Activated CD4-positive, alpha-beta T cell treated with anti-CD3 and anti-CD28 coated beads for 36 hours (primary cell): ENCODE measurements around the gene BCAP29. TPM values are rescaled to one million over a fixed set of nuclear protein-coding genes. Genes with fewer than 3 reads are reported as not detected.

ENCODE experiments used
- ATAC-seq: fragments of 200-7000 bp; cut with Tn5 transposase; one replicate; pipeline ENCODE4 v1.10.0; 2021; ENCODE audit warnings: mild to moderate bottlenecking, moderate library complexity
- CTCF ChIA-PET: fragments of 350-600 bp; sonication (Branson Sonifier 250); formaldehyde crosslinking; loops from one replicate; lab custom pipeline; 2021; ENCODE audit warnings: antibody characterized with exemption; lab: Charles Lee
- POLR2A ChIA-PET: fragments of 350-600 bp; sonication (Branson Sonifier 250); formaldehyde crosslinking; loops from one replicate; lab custom pipeline; 2021; ENCODE audit warnings: antibody characterized with exemption, inconsistent platforms; lab: Charles Lee
- DNase-seq: peaks from one replicate; pipeline ENCODE4 v3.0.0-alpha.2; 2020
- H3K27ac Mint-ChIP-seq: one replicate; pipeline ENCODE4 v1.8.0; 2021; ENCODE audit warnings: mixed read lengths
- H3K27me3 Mint-ChIP-seq: one replicate; pipeline ENCODE4 v1.8.0; 2021; ENCODE audit warnings: mixed read lengths
- H3K36me3 Mint-ChIP-seq: one replicate; pipeline ENCODE4 v1.8.0; 2021; ENCODE audit warnings: low read depth, mixed read lengths
- H3K4me1 Mint-ChIP-seq: one replicate; pipeline ENCODE4 v1.8.0; 2021; ENCODE audit warnings: mixed read lengths
- H3K4me3 Mint-ChIP-seq: one replicate; pipeline ENCODE4 v1.8.0; 2021; ENCODE audit warnings: mild to moderate bottlenecking, moderate library complexity, mixed read lengths
- H3K9me3 Mint-ChIP-seq: one replicate; pipeline ENCODE4 v1.8.0; 2021; ENCODE audit warnings: low read depth, mixed read lengths
- intact Hi-C, 2 experiments: fragments of 100-400 bp; cut with DNase I in 1 of 2; cut with micrococcal nuclease in 1 of 2; formaldehyde crosslinking; loops; one replicate each; pipeline versions ENCODE4 v1.14.2 to v1.15.1; 2022 to 2024; cut with DNase I, micrococcal nuclease
- total RNA-seq, 2 experiments: library from RNA; stranded (reverse); gene quantifications; one replicate each; pipeline ENCODE4 v1.2.3, GENCODE V29; 2021

The BCAP29 gene
- total RNA-seq, 2 experiments from 2014 or later = 31.4 to 38.8 TPM

GRCh38 chr7:107582875-107583274 lies 2.8 kb downstream of the BCAP29 start:
- Mint-ChIP-seq H3K27me3 (no peaks in the 10 kb centered on the region), H3K36me3 (peaks cover 20% of the 10 kb centered on the region), H3K4me1 (peaks cover 18% of the 10 kb centered on the region), H3K9me3 (no peaks in the 10 kb centered on the region), H3K27ac (no peak overlapping the region), H3K4me3 (no peak overlapping the region)
- intact Hi-C loops = loop anchor here (5.0 kb wide), 3 partner anchors 79 to 309 kb away; partner anchors contain the start of genes CBLL1 (in 1 of the 2), DLD (in 1 of the 2) and SLC26A4 (in 1 of the 2)
- POLR2A ChIA-PET = no interaction called here
- CTCF ChIA-PET = interaction anchor here (2.1 kb wide), 1 partner anchor 160 kb away, joined by 6 read pairs; no protein-coding TSS in a partner anchor
- ATAC-seq (no peak), DNase-seq (no peak)

DNA sequence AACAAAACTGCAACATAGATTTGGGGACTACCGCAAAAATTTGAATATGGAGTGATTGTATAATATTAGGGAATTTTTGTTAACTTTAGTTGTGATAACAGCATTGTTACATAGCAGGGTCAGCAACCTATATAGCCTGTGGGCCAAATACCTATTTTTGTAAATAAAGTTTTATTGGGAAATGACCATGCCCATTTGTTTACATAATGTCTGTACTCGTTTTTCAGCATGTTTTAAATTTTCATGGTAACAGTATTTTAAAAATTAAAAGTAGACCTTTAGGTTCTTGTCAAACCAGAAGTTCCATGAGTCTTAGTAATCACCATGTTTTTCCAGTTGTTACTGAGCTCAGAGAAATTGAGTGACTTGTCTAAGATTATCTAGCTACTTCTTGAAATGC lies 4.7 kb downstream of the BCAP29 start:
- peaks cover 14% of the 10 kb centered on the region for H3K4me1 Mint-ChIP-seq
- no peak overlapping the region for H3K4me3 Mint-ChIP-seq
- POLR2A ChIA-PET = no interaction called here
- no peaks in the 10 kb centered on the region for H3K27me3 Mint-ChIP-seq
- intact Hi-C loops = loop anchor here (5.0 kb wide), 3 partner anchors 78 to 308 kb away; partner anchors contain the start of genes CBLL1 (in 1 of the 2), DLD (in 1 of the 2) and SLC26A4 (in 1 of the 2)
- H3K9me3 Mint-ChIP-seq = no peaks in the 10 kb centered on the region
- no peak overlapping the region for H3K27ac Mint-ChIP-seq
- ATAC-seq (no peak), DNase-seq (no peak)
- H3K36me3 Mint-ChIP-seq = peaks cover 20% of the 10 kb centered on the region
- CTCF ChIA-PET = interaction anchor here (1.0 to 1.2 kb wide), 2 partner anchors 9 to 27 kb away, joined by 3 to 4 read pairs; no protein-coding TSS in a partner anchor

- CTCF ChIA-PET = interaction anchor here (0.9 kb wide), 1 partner anchor 11 kb away, joined by 3 read pairs; no protein-coding TSS in a partner anchor
- Mint-ChIP-seq H3K27ac (no peak overlapping the region), H3K27me3 (no peaks in the 10 kb centered on the region), H3K9me3 (no peaks in the 10 kb centered on the region), H3K4me3 (no peak overlapping the region), H3K4me1 (no peaks in the 10 kb centered on the region), H3K36me3 (peaks cover 20% of the 10 kb centered on the region)
- POLR2A ChIA-PET = no interaction called here
- intact Hi-C loops = no loop called here
- DNase-seq = no peak
- ATAC-seq = no peak
These were observed 8.6 kb downstream of the BCAP29 start for GRCh38 chr7:107588529-107589130.

DNA sequence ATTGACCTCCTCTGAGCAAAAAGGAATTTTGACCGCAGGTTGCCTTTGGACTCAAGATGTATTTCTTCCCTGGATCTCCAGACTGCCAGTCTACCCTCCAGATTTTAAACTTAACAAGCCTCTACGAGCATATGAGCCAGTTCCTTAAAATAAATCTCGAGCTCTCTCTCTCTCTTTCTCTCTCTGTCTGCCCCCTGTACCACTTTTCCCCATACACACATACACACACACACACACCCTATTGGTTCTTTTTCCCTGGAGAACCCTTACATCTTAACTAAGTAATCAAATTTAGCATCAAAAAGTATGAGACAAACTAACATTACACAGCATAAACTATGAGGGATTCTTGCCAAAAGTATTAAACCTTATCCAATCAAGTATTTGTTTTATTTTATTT lies 11.4 kb downstream of the BCAP29 start:
- CTCF ChIA-PET = interaction anchor here (1.0 kb wide), 1 partner anchor 9 kb away, joined by 4 read pairs; no protein-coding TSS in a partner anchor
- Mint-ChIP-seq H3K4me1 (no peaks in the 10 kb centered on the region), H3K27ac (no peak overlapping the region), H3K27me3 (no peaks in the 10 kb centered on the region), H3K4me3 (no peak overlapping the region), H3K36me3 (peaks cover 11% of the 10 kb centered on the region), H3K9me3 (no peaks in the 10 kb centered on the region)
- no peak for ATAC-seq
- no peak for DNase-seq
- POLR2A ChIA-PET = no interaction called here
- intact Hi-C loops = no loop called here

DNA sequence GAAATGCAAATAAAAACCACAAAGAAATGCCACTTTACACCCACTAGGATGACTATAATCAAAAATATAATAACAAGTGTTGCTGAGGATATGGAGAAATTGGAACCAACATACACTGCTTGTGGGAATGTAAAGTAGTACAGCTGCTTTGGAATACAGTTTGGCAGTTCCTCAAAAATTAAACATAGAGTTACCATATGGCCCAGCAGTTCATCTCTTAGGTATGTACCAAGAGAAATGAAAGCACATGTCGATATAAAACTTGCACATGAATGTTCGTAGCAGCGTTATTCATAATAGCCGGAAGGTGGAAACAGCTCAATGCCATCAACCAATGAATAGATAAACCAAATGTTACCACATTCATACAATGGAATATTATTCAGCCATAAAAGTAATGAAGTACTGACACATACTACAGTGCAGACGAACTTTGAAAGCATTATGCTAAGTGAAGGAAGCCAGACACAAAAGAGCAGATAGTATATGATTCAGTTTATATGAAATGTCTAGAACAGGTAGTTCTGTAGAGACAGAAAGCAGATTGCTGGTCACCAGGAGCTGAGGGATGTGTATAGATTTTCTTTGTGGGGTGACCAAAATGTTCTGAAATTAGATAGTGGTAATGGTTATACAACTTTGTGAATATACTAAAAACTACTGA lies 12.4 kb downstream of the BCAP29 start:
- ChIA-PET CTCF (interaction anchor here (0.6 kb wide), 1 partner anchor 242 kb away, joined by 3 read pairs; no protein-coding TSS in a partner anchor), POLR2A (no interaction called here)
- no peaks in the 10 kb centered on the region for H3K4me1 Mint-ChIP-seq
- H3K4me3 Mint-ChIP-seq = no peak overlapping the region
- H3K9me3 Mint-ChIP-seq = no peaks in the 10 kb centered on the region
- no peaks in the 10 kb centered on the region for H3K27me3 Mint-ChIP-seq
- H3K36me3 Mint-ChIP-seq = peaks cover 11% of the 10 kb centered on the region
- no peak overlapping the region for H3K27ac Mint-ChIP-seq
- DNase-seq = no peak
- no peak for ATAC-seq
- intact Hi-C loops = no loop called here

DNA sequence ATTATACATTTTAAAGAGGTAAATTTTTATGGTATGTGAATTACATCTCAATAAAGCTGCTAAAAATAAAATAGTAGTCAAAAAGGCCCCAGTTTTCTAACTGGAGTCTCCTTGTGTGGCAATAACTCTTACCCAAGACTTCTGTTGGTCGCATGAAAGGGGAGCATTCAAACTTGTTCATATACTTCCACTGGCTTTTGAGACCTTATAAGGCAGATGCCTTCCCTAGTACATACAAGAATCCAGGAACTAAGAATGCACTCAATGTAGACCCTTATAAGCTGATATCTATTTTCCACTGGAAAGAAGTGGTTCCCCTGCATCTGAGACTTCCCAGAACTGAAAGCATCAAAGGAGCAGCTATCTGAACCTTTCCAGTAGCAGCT lies 13.0 kb downstream of the BCAP29 start:
- Mint-ChIP-seq H3K4me1 (no peaks in the 10 kb centered on the region), H3K4me3 (no peak overlapping the region), H3K27me3 (no peaks in the 10 kb centered on the region), H3K9me3 (no peaks in the 10 kb centered on the region), H3K36me3 (peaks cover 11% of the 10 kb centered on the region), H3K27ac (no peak overlapping the region)
- intact Hi-C loops = no loop called here
- CTCF ChIA-PET = interaction anchor here (0.6 to 1.2 kb wide), 2 partner anchors 13 to 243 kb away, joined by 3 to 4 read pairs; no protein-coding TSS in a partner anchor
- POLR2A ChIA-PET = no interaction called here
- no peak for DNase-seq
- no peak for ATAC-seq

DNA sequence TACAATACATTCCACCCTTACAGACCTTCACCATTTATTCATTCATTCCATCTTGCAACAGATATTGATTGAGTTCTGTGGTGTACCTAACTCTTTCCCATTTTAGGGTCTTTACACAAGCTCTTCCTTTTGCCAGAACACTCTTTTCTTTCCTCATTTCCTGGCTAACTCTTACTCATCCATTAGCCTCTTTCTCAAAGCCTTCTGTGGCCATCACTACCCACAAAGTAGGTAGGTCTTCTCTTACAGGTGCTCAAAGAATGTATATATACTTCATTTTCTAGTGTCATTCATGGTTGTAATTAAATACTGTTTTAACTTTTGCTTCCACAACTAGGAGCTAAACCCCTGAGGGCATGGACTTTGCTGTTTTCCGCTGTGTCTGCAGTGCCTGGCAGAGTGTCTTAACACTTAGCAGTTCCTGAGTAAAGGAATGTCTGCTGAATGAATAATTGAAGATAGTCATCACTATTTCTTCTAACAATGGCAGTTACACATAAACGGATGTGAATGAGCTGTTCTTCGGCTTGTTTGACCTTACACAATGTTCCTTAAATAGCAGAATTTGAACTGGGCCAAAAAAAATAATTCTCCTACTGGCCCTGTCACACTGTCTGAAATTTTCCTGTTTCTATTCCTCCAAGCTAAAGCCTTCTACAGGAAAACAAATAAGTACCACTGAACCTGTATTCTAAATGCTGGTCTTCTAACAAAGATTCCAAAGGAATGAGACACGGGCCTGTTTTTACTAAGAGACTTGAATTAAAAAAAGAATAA lies 15.1 kb downstream of the BCAP29 start:
- intact Hi-C loops = no loop called here
- no peaks in the 10 kb centered on the region for H3K4me1 Mint-ChIP-seq
- peaks cover 9% of the 10 kb centered on the region for H3K36me3 Mint-ChIP-seq
- CTCF ChIA-PET = interaction anchor here (0.6 to 1.4 kb wide), 3 partner anchors 11 to 132 kb away, joined by 3 to 4 read pairs (median 3); no protein-coding TSS in a partner anchor
- H3K27ac Mint-ChIP-seq = no peak overlapping the region
- no peaks in the 10 kb centered on the region for H3K9me3 Mint-ChIP-seq
- no peaks in the 10 kb centered on the region for H3K27me3 Mint-ChIP-seq
- POLR2A ChIA-PET = no interaction called here
- DNase-seq (no peak), ATAC-seq (no peak)
- no peak overlapping the region for H3K4me3 Mint-ChIP-seq

DNA sequence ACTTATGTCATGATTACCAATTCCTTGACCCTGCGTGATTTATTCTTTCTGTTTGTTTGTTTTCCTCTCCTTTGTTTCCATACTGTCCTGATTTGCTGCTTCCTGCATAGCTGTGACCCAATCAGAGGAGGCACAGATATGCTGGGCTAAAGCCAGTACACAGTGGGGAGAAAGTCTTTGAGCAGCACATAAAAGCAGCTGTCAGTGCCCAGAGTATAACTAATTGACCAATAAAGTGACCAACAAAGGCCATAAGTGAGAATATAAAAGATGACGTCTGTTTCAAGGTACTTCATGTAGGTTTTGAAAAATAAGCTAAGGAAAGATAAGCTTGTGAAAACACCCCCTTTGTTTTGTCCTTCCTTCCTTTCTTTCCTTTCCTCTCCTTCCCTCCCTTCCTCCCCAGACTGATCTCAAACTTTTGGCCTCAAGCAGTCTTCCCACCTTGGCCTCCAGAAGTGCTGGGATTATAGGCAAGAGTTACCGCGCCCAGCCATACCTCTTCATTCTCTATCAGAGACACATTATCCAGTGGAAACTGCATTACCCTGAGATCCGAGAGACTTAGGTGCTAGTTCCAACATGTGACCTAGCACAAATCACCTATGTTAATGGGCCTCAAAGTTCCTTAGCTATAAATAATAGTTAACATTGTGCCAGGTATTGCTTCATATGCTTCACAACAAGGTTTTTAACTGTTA lies 17.0 kb downstream of the BCAP29 start:
- ATAC-seq = no peak
- Mint-ChIP-seq H3K36me3 (peaks cover 10% of the 10 kb centered on the region), H3K4me3 (no peak overlapping the region), H3K4me1 (no peaks in the 10 kb centered on the region), H3K27ac (no peak overlapping the region), H3K27me3 (no peaks in the 10 kb centered on the region), H3K9me3 (no peaks in the 10 kb centered on the region)
- ChIA-PET POLR2A (no interaction called here), CTCF (interaction anchor here (0.8 kb wide), 1 partner anchor 9 kb away, joined by 3 read pairs; no protein-coding TSS in a partner anchor)
- no peak for DNase-seq
- intact Hi-C loops = no loop called here

GRCh38 chr7:107597582-107597916 lies 17.5 kb downstream of the BCAP29 start:
- no peak for DNase-seq
- H3K27me3 Mint-ChIP-seq = no peaks in the 10 kb centered on the region
- no peak overlapping the region for H3K27ac Mint-ChIP-seq
- H3K36me3 Mint-ChIP-seq = peaks cover 10% of the 10 kb centered on the region
- ChIA-PET POLR2A (no interaction called here), CTCF (interaction anchor here (0.8 kb wide), 1 partner anchor 9 kb away, joined by 3 read pairs; no protein-coding TSS in a partner anchor)
- no peaks in the 10 kb centered on the region for H3K9me3 Mint-ChIP-seq
- ATAC-seq = no peak
- no peak overlapping the region for H3K4me3 Mint-ChIP-seq
- intact Hi-C loops = no loop called here
- H3K4me1 Mint-ChIP-seq = no peaks in the 10 kb centered on the region

DNA sequence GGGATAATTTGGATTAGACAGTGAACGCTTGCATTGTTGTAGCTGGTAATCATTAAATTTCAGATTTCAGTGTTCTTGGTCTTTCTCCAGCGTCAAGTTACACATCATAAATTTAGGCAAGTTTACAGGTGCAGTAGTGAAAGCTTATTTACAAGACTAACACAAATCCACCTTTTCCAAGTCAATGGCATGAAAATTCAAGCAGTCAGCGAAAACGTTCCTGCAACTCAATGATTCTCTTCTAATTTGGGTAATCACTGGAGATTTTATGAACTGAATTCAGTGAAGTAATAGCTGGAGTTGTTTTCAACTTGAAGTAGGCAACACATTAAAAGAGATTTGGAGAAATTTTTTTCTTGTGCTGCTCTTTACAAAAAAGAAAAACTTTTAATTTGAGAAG lies 17.9 kb downstream of the BCAP29 start:
- no peaks in the 10 kb centered on the region for H3K27me3 Mint-ChIP-seq
- CTCF ChIA-PET = no interaction called here

DNA sequence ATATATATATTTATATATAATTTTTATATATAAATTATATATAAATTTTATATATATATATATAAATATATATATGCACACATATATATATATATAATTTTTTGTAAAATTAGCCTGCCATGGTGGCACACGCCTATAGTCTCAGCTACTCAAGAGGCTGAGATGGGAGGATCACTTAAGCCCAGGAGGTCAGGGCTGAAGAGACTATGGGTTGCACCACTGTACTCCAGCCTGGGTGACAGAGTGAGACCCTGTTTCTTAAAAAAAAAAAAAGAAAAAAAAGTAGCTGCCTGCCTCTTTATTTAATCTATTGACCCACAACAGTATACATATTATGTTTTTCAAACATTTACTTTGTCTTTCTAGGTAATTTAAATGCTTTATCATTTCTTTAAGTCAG lies 19.2 kb downstream of the BCAP29 start:
- H3K27ac Mint-ChIP-seq = no peak overlapping the region
- no peak overlapping the region for H3K4me3 Mint-ChIP-seq
- H3K36me3 Mint-ChIP-seq = peaks cover 12% of the 10 kb centered on the region
- no peaks in the 10 kb centered on the region for H3K9me3 Mint-ChIP-seq
- DNase-seq = no peak
- H3K27me3 Mint-ChIP-seq = no peaks in the 10 kb centered on the region
- intact Hi-C loops = no loop called here
- CTCF ChIA-PET = interaction anchor here (0.7 to 1.8 kb wide), 5 partner anchors 8 to 300 kb away, joined by 3 to 5 read pairs (median 4); no protein-coding TSS in a partner anchor
- POLR2A ChIA-PET = no interaction called here
- H3K4me1 Mint-ChIP-seq = no peaks in the 10 kb centered on the region
- ATAC-seq = no peak

More for the DNA sequence above, 17.9 kb downstream of the BCAP29 start:
- Mint-ChIP-seq H3K9me3 (no peaks in the 10 kb centered on the region), H3K36me3 (peaks cover 10% of the 10 kb centered on the region), H3K27ac (no peak overlapping the region), H3K4me3 (no peak overlapping the region), H3K4me1 (no peaks in the 10 kb centered on the region)
- DNase-seq = no peak
- intact Hi-C loops = no loop called here
- POLR2A ChIA-PET = no interaction called here
- ATAC-seq = no peak
